DND-41 (cell line): Measurements from ENCODE around the gene LACTB.

Source experiments
- EZH2 ChIP-seq: IDR thresholded peaks from 3 replicates; pipeline ENCODE4 v1.6.1; 2012; ENCODE audit warnings: borderline replicate concordance, low read depth, mild to moderate bottlenecking, moderate library complexity, low read length, inconsistent platforms; ENCODE audit not compliant: severe bottlenecking
- TF ChIP-seq, protein P1 (sequence below): IDR thresholded peaks from 2 replicates; pipeline ENCODE4 v1.5.1; 2012; ENCODE audit warnings: borderline replicate concordance, low read length, moderate library complexity, mild to moderate bottlenecking; ENCODE audit not compliant: poor library complexity, severe bottlenecking; ENCODE audit errors: extremely low read depth

DNA sequence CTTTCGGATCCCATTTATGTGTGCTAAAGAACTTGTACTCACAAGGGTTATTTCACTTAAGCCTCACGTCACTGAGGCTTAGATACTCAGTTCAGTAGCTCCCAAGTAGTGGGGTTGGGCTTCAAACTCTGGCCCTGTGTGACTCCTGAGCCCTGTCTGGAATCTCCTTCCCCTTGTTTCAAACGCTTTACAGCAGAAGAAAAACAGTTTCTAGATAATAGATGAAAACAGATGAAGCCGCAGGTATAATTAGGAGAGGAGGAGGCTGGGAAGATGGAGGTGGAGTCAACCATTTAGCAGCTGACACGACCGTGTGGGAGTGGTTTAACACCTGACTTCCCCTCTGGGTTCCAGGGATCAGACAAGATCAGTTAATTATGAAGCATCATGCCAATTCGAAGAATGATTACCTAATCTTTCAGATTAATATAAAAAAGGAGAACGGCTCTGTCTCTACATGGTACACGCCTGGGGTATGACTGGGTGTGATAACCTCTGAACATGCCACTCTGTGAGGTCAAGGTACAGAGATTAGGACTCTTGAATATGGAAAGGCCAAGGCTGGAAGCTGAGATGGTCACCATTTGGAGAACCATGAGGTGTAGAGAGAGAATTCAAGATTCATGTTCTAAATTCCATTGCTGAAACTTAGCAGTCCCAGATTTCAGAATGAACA, 48.0 kb upstream of the LACTB start:
- no peak for TF ChIP-seq EZH2
- TF ChIP-seq, protein P1, sequence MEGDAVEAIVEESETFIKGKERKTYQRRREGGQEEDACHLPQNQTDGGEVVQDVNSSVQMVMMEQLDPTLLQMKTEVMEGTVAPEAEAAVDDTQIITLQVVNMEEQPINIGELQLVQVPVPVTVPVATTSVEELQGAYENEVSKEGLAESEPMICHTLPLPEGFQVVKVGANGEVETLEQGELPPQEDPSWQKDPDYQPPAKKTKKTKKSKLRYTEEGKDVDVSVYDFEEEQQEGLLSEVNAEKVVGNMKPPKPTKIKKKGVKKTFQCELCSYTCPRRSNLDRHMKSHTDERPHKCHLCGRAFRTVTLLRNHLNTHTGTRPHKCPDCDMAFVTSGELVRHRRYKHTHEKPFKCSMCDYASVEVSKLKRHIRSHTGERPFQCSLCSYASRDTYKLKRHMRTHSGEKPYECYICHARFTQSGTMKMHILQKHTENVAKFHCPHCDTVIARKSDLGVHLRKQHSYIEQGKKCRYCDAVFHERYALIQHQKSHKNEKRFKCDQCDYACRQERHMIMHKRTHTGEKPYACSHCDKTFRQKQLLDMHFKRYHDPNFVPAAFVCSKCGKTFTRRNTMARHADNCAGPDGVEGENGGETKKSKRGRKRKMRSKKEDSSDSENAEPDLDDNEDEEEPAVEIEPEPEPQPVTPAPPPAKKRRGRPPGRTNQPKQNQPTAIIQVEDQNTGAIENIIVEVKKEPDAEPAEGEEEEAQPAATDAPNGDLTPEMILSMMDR: no peak
